ENCODE results near the gene CPVL. TPM values are rescaled to one million over a fixed set of nuclear protein-coding genes. Genes with fewer than 3 reads are reported as not detected.
"Not testable (repeated sequence)": the region's sequence is repeated elsewhere in the genome, so short reads cannot be mapped to it uniquely, and the experiment has no call there.

Gene CPVL
- total RNA-seq, 1 experiment from 2014 or later, result 1.1 TPM

GRCh38 chr7:29115753-29116152 is 30.6 kb downstream of the CPVL start:
- peaks cover 26% of the 10 kb centered on the region for H3K27me3 ChIP-seq (ENCODE audit: control insufficient read depth, insufficient read depth, low read length)
- BruUV-seq (replicated peaks), result no TSS peak
- H3K27ac ChIP-seq (ENCODE audit: low read length), result no peak overlapping the region
- H3K36me3 ChIP-seq (ENCODE audit: control insufficient read depth, insufficient read depth, low read length), result no peaks in the 10 kb centered on the region
- ChIA-PET POLR2A (no interaction called here), CTCF (no interaction called here)
- no peaks in the 10 kb centered on the region for H3K9me3 ChIP-seq (ENCODE audit: control insufficient read depth, insufficient read depth, low read depth, low read length)
- ATAC-seq (no peak), DNase-seq (ENCODE audit: low read depth, low spot score) (no peak)
- in situ Hi-C loops (cut with HindIII; ENCODE audit: low pct_unique_long_range_greater_than_20kb, low sequenced_read_pairs), result no loop called here
- H3K4me3 ChIP-seq (ENCODE audit: low read depth in 2 of 2, low read length in 2 of 2), result no peak overlapping the region
- no peaks in the 10 kb centered on the region for H3K4me1 ChIP-seq (ENCODE audit: control insufficient read depth, insufficient read depth, low read length)
- TF ChIP-seq CTCF (IDR thresholded peaks at IDR 0.05) (no peak), POLR2AphosphoS5 (IDR thresholded peaks at IDR 0.05; ENCODE audit: low read depth, low read length) (no peak), SIN3A (IDR thresholded peaks at IDR 0.05; ENCODE audit: borderline replicate concordance, insufficient read depth, low read depth, low read length) (no peak), REST (IDR thresholded peaks at IDR 0.05; ENCODE audit: insufficient read depth in 1 of 2, low read depth in 2 of 2, low read length in 1 of 2) (no peak)
- intact Hi-C loops (cut with micrococcal nuclease; ENCODE audit: unreplicated experiment), result no loop called here

- ATAC-seq, result no peak
- Histone ChIP-seq H3K9me3 (ENCODE audit: control insufficient read depth, insufficient read depth, low read depth, low read length) (no peaks in the 10 kb centered on the region), H3K4me3 (ENCODE audit: low read depth in 2 of 2, low read length in 2 of 2) (no peak overlapping the region), H3K27me3 (ENCODE audit: control insufficient read depth, insufficient read depth, low read length) (peaks cover 28% of the 10 kb centered on the region), H3K27ac (ENCODE audit: low read length) (no peak overlapping the region), H3K36me3 (ENCODE audit: control insufficient read depth, insufficient read depth, low read length) (no peaks in the 10 kb centered on the region), H3K4me1 (ENCODE audit: control insufficient read depth, insufficient read depth, low read length) (no peaks in the 10 kb centered on the region)
- TF ChIP-seq REST (IDR thresholded peaks at IDR 0.05; ENCODE audit: insufficient read depth in 1 of 2, low read depth in 2 of 2, low read length in 1 of 2) (no peak), SIN3A (IDR thresholded peaks at IDR 0.05; ENCODE audit: borderline replicate concordance, insufficient read depth, low read depth, low read length) (no peak), CTCF (IDR thresholded peaks at IDR 0.05) (no peak), TCF7L2 (IDR thresholded peaks at IDR 0.05; ENCODE audit: low read depth, low read length) (no peak)
- in situ Hi-C loops (cut with HindIII; ENCODE audit: low pct_unique_long_range_greater_than_20kb, low sequenced_read_pairs) (no loop called here), intact Hi-C loops (cut with micrococcal nuclease; ENCODE audit: unreplicated experiment) (no loop called here)
- DNase-seq (ENCODE audit: low read depth, low spot score), result no peak
- POLR2A ChIA-PET, result no interaction called here
- BruUV-seq (replicated peaks), result no TSS peak
- CTCF ChIA-PET, result no interaction called here
Measured at GRCh38 chr7:29115130-29115687, 31.1 kb downstream of the CPVL start.

GRCh38 chr7:29114266-29114665 is 32.1 kb downstream of the CPVL start:
- H3K4me3 ChIP-seq (ENCODE audit: low read depth in 2 of 2, low read length in 2 of 2); H3K27ac ChIP-seq (ENCODE audit: low read length); in situ Hi-C loops (cut with HindIII; ENCODE audit: low pct_unique_long_range_greater_than_20kb, low sequenced_read_pairs); ATAC-seq; POLR2A ChIA-PET; H3K36me3 ChIP-seq (ENCODE audit: control insufficient read depth, insufficient read depth, low read length); H3K9me3 ChIP-seq (ENCODE audit: control insufficient read depth, insufficient read depth, low read depth, low read length); BruUV-seq (replicated peaks); H3K4me1 ChIP-seq (ENCODE audit: control insufficient read depth, insufficient read depth, low read length); DNase-seq (ENCODE audit: low read depth, low spot score); intact Hi-C loops (cut with micrococcal nuclease; ENCODE audit: unreplicated experiment): not testable (repeated sequence)
- peaks cover 28% of the 10 kb centered on the region for H3K27me3 ChIP-seq (ENCODE audit: control insufficient read depth, insufficient read depth, low read length)
- CTCF ChIA-PET, result interaction anchor here (1.6 kb wide), 1 partner anchor 231 kb away, joined by 5 read pairs; no protein-coding TSS in a partner anchor

Data from Panc1 (cell line).